Mammary epithelial cell (primary cell): Measurements from ENCODE around the gene KCNMA1.

Source experiments
- EZH2 ChIP-seq: IDR thresholded peaks from 2 replicates; pipeline ENCODE4 v1.6.1; 2012; ENCODE audit warnings: low read length, inconsistent platforms, borderline replicate concordance
- TF ChIP-seq, protein P1 (sequence below), 2 donors: IDR thresholded peaks in 1 of 2; conservative IDR thresholded peaks in 1 of 2; 2 replicates each; pipeline ENCODE4 v1.5.1; 2011 to 2012; ENCODE audit warnings: inconsistent platforms in 2 of 2, low read length in 2 of 2, mild to moderate bottlenecking in 2 of 2, control low read depth in 1 of 2, low read depth in 1 of 2; ENCODE audit not compliant: insufficient read depth in 1 of 2; ENCODE audit errors: extremely low read depth in 1 of 2

- TF ChIP-seq, protein P1, sequence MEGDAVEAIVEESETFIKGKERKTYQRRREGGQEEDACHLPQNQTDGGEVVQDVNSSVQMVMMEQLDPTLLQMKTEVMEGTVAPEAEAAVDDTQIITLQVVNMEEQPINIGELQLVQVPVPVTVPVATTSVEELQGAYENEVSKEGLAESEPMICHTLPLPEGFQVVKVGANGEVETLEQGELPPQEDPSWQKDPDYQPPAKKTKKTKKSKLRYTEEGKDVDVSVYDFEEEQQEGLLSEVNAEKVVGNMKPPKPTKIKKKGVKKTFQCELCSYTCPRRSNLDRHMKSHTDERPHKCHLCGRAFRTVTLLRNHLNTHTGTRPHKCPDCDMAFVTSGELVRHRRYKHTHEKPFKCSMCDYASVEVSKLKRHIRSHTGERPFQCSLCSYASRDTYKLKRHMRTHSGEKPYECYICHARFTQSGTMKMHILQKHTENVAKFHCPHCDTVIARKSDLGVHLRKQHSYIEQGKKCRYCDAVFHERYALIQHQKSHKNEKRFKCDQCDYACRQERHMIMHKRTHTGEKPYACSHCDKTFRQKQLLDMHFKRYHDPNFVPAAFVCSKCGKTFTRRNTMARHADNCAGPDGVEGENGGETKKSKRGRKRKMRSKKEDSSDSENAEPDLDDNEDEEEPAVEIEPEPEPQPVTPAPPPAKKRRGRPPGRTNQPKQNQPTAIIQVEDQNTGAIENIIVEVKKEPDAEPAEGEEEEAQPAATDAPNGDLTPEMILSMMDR (conservative IDR thresholded peaks at IDR 0.05 in 1 of 2, IDR thresholded peaks at IDR 0.05 in 1 of 2; ENCODE audit: extremely low read depth in 1 of 2, insufficient read depth in 1 of 2, low read depth in 1 of 2, low read length in 2 of 2): no peak
- TF ChIP-seq EZH2: no peak
These were observed 127.3 kb downstream of the KCNMA1 start for GRCh38 chr10:77510294-77510693.
